Chondrocyte (in vitro differentiated cells): ENCODE results near the gene E2F1. TPM values are rescaled to one million over a fixed set of nuclear protein-coding genes. Genes with fewer than 3 reads are reported as not detected.

Experiments
- DNase-seq: peaks from one replicate; pipeline ENCODE4 v3.0.0; 2021; ENCODE audit warnings: mixed read lengths, low spot score
- H3K27ac Mint-ChIP-seq: one replicate; pipeline ENCODE4 v1.8.0; 2021; ENCODE audit warnings: mild to moderate bottlenecking, moderate library complexity, mixed read lengths; ENCODE audit not compliant: unreplicated experiment
- H3K27me3 Mint-ChIP-seq: 2 replicates; pipeline ENCODE4 v1.8.0; 2021; ENCODE audit warnings: low read depth, mixed read lengths
- H3K36me3 Mint-ChIP-seq: 2 replicates; pipeline ENCODE4 v1.8.0; 2021; ENCODE audit warnings: low read depth, mixed read lengths
- H3K4me1 Mint-ChIP-seq: 2 replicates; pipeline ENCODE4 v1.8.0; 2021; ENCODE audit warnings: low read depth, mild to moderate bottlenecking, mixed read lengths
- H3K4me3 Mint-ChIP-seq: one replicate; pipeline ENCODE4 v1.8.0; 2021; ENCODE audit warnings: mild to moderate bottlenecking, moderate library complexity, mixed read lengths; ENCODE audit not compliant: unreplicated experiment
- H3K9me3 Mint-ChIP-seq: 2 replicates; pipeline ENCODE4 v1.8.0; 2021; ENCODE audit warnings: low read depth, mixed read lengths
- CTCF ChIP-seq: fragments of 200-600 bp; sonication (generic); IDR thresholded peaks from 2 replicates; pipeline ENCODE4 v1.5.0; 2021; ENCODE audit warnings: antibody characterized with exemption, mild to moderate bottlenecking, moderate library complexity
- total RNA-seq: library from RNA; stranded (reverse); gene quantifications from 3 replicates; pipeline ENCODE4 v1.2.1, GENCODE V29; 2021

E2F1 gene
- total RNA-seq, 1 donor from 2014 or later: 7.6 TPM

- Mint-ChIP-seq H3K27ac (no peak overlapping the region), H3K27me3 (no peaks in the 10 kb centered on the region), H3K9me3 (no peaks in the 10 kb centered on the region), H3K4me3 (no peak overlapping the region), H3K4me1 (no peaks in the 10 kb centered on the region), H3K36me3 (peaks cover 5% of the 10 kb centered on the region)
- no peak for DNase-seq
- TF ChIP-seq CTCF: no peak
Observed at GRCh38 chr20:33709905-33710541, 23.8 kb upstream of the E2F1 start.

GRCh38 chr20:33709398-33709797 lies 23.2 kb upstream of the E2F1 start:
- Mint-ChIP-seq H3K4me3 (no peak overlapping the region), H3K27me3 (no peaks in the 10 kb centered on the region), H3K9me3 (no peaks in the 10 kb centered on the region), H3K4me1 (no peaks in the 10 kb centered on the region), H3K27ac (no peak overlapping the region), H3K36me3 (peaks cover 5% of the 10 kb centered on the region)
- no peak for DNase-seq
- TF ChIP-seq CTCF: no peak

GRCh38 chr20:33707668-33708067 lies 21.5 kb upstream of the E2F1 start:
- Mint-ChIP-seq H3K27me3 (no peaks in the 10 kb centered on the region), H3K9me3 (no peaks in the 10 kb centered on the region), H3K4me1 (no peaks in the 10 kb centered on the region), H3K36me3 (peaks cover 2% of the 10 kb centered on the region), H3K27ac (no peak overlapping the region), H3K4me3 (no peak overlapping the region)
- no peak for DNase-seq
- TF ChIP-seq CTCF: no peak

DNA sequence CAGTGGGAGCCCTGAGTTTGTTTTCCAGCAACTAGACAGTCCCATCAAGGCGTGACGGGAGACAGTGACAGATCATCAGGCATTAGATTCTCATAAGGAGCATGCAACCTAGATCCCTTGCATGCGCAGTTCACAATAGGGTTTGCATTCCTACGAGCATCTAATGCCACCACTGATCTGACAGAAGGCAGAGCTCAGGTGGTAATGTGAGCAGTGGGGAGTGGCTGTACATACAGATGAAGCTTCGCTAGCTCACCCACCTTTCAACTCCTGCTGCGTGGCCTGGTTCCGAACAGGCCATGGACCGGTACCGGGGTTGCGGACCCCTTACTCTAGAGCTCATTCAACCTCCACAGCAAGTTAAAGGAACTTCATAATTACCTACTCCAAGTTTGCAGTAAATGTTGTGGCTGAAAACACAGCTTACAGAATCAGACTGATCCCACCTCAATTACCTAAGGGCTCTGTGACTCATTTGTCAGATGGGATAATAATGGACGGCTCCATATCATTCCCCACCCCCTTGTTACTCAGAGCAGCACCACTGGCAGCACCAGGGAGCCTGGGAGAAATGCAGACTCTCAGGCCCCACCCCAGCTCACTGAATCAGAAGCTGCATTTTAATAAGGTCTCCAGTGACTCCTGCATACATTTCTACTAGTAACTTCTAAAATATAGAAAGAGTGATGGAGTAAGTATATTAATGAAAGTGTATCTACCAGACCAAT lies 18.2 kb upstream of the E2F1 start:
- TF ChIP-seq CTCF: no peak
- Mint-ChIP-seq H3K9me3 (no peaks in the 10 kb centered on the region), H3K27ac (no peak overlapping the region), H3K4me3 (no peak overlapping the region), H3K27me3 (no peaks in the 10 kb centered on the region), H3K4me1 (no peaks in the 10 kb centered on the region), H3K36me3 (no peaks in the 10 kb centered on the region)
- DNase-seq: no peak

DNA sequence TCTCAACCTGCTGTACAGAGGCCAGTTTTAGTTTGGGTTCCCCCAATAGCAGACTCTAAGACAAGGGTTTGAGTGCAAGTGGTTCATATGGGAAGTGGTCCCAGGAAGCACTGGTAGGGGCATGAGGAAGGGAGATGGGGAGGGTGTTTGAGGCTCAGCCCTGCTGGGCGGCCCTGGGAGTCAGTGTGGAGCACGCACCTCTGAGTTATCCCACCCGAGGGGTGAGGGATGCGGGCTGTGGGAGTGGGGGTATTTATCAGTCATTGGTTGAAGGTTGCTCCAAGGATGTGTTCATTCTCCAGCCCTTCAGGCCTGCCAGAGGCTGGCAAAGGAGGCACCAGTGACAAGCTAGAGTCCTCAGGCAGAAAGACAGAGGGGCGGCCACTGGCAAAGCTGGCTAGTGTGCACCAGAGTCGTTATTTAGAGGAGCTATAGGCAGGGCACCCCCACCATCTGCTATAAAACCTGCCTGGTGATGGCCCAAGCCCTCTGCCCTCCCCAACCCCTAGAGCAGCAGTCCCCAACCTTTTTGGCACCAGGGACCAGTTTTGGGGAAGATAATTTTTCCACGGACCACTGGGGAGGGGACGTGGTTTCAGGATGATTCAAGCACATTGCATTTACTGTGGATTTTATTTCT lies 17.4 kb upstream of the E2F1 start:
- Mint-ChIP-seq H3K36me3 (no peaks in the 10 kb centered on the region), H3K4me1 (no peaks in the 10 kb centered on the region), H3K27ac (no peak overlapping the region), H3K27me3 (no peaks in the 10 kb centered on the region), H3K9me3 (no peaks in the 10 kb centered on the region), H3K4me3 (no peak overlapping the region)
- DNase-seq: no peak
- TF ChIP-seq CTCF: no peak
